ENCODE measurements around the gene POLK.

The POLK gene

GRCh38 chr5:75616371-75616881 lies 104.7 kb downstream of the POLK start:
- Histone ChIP-seq H3K4me3 (replicated peaks; ENCODE audit: low read depth, low read length) (no peak overlapping the region), H3K27me3 (replicated peaks; ENCODE audit: control insufficient read depth, insufficient read depth, low read length) (no peaks in the 10 kb centered on the region), H3K36me3 (ENCODE audit: control insufficient read depth, insufficient read depth, low read length) (no peaks in the 10 kb centered on the region)
- no peak for DNase-seq (ENCODE audit: extremely low read depth, insufficient read length)
- TF ChIP-seq CTCF (IDR thresholded peaks at IDR 0.05; ENCODE audit: insufficient read depth, low read length, poor library complexity, severe bottlenecking) = no peak

GRCh38 chr5:75616971-75617621 lies 105.4 kb downstream of the POLK start:
- no peak for DNase-seq (ENCODE audit: extremely low read depth, insufficient read length)
- H3K27me3 ChIP-seq (replicated peaks; ENCODE audit: control insufficient read depth, insufficient read depth, low read length) = no peaks in the 10 kb centered on the region
- H3K4me3 ChIP-seq (replicated peaks; ENCODE audit: low read depth, low read length) = no peak overlapping the region
- no peaks in the 10 kb centered on the region for H3K36me3 ChIP-seq (ENCODE audit: control insufficient read depth, insufficient read depth, low read length)
- TF ChIP-seq CTCF (IDR thresholded peaks at IDR 0.05; ENCODE audit: insufficient read depth, low read length, poor library complexity, severe bottlenecking) = no peak

GRCh38 chr5:75617736-75618352 lies 106.2 kb downstream of the POLK start:
- no peak for TF ChIP-seq CTCF (IDR thresholded peaks at IDR 0.05; ENCODE audit: insufficient read depth, low read length, poor library complexity, severe bottlenecking)
- no peaks in the 10 kb centered on the region for H3K27me3 ChIP-seq (replicated peaks; ENCODE audit: control insufficient read depth, insufficient read depth, low read length)
- H3K36me3 ChIP-seq (ENCODE audit: control insufficient read depth, insufficient read depth, low read length) = no peaks in the 10 kb centered on the region
- no peak overlapping the region for H3K4me3 ChIP-seq (replicated peaks; ENCODE audit: low read depth, low read length)
- DNase-seq (ENCODE audit: extremely low read depth, insufficient read length) = no peak

GRCh38 chr5:75620184-75620959 lies 108.7 kb downstream of the POLK start:
- no peak for DNase-seq (ENCODE audit: extremely low read depth, insufficient read length)
- no peak for TF ChIP-seq CTCF (IDR thresholded peaks at IDR 0.05; ENCODE audit: insufficient read depth, low read length, poor library complexity, severe bottlenecking)

GRCh38 chr5:75622564-75622963 lies 110.9 kb downstream of the POLK start:
- H3K4me3 ChIP-seq (replicated peaks; ENCODE audit: low read depth, low read length) = no peak overlapping the region
- H3K36me3 ChIP-seq (ENCODE audit: control insufficient read depth, insufficient read depth, low read length) = no peaks in the 10 kb centered on the region
- no peak for DNase-seq (ENCODE audit: extremely low read depth, insufficient read length)
- no peak for TF ChIP-seq CTCF (IDR thresholded peaks at IDR 0.05; ENCODE audit: insufficient read depth, low read length, poor library complexity, severe bottlenecking)
- H3K27me3 ChIP-seq (replicated peaks; ENCODE audit: control insufficient read depth, insufficient read depth, low read length) = no peaks in the 10 kb centered on the region

More at GRCh38 chr5:75620184-75620959, 108.7 kb downstream of the POLK start:
- Histone ChIP-seq H3K36me3 (ENCODE audit: control insufficient read depth, insufficient read depth, low read length) (no peaks in the 10 kb centered on the region), H3K27me3 (replicated peaks; ENCODE audit: control insufficient read depth, insufficient read depth, low read length) (no peaks in the 10 kb centered on the region), H3K4me3 (replicated peaks; ENCODE audit: low read depth, low read length) (no peak overlapping the region)
